ENCODE data around the gene SPPL3. TPM values are rescaled to one million over a fixed set of nuclear protein-coding genes. Genes with fewer than 3 reads are reported as not detected.
"Not testable (repeated sequence)": the region's sequence is repeated elsewhere in the genome, so short reads cannot be mapped to it uniquely, and the experiment has no call there.

The SPPL3 gene, protein sequence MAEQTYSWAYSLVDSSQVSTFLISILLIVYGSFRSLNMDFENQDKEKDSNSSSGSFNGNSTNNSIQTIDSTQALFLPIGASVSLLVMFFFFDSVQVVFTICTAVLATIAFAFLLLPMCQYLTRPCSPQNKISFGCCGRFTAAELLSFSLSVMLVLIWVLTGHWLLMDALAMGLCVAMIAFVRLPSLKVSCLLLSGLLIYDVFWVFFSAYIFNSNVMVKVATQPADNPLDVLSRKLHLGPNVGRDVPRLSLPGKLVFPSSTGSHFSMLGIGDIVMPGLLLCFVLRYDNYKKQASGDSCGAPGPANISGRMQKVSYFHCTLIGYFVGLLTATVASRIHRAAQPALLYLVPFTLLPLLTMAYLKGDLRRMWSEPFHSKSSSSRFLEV
- total RNA-seq (20.0 and 28.9 TPM in 2 replicates), polyA plus RNA-seq (67.3 and 67.5 TPM in 2 replicates)

DNA sequence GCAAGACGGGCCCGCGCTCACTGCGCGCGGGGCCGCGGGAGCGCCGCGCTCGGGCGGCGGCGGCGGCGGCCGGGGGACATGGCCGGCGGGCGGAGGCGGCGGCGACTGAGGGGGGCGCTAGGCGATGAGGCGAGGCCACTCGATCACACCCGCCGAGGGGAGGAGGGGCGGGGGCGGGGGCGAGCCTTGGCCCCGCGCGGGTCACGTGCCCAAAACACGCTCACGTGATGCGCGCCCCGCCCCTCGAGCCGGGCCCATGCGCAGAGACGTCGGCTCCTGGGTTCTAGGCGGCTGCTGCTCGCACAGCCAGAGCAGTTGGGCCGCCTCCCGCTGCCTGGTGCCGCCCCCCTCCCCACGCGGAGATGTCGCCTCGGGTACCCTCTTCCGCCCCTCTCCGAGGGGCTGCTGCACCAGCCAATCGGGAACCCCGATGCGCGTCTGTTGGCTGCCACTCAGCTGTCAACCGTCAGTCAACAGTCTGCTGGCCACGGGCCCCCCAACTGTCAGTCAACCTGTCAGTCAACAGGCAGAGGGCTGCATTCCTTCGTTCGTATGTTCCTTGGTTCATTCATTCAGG is at the start of gene SPPL3:
Gene SPPL3, minus strand, starts transcription at position 162 of the 577 bp plus-strand sequence. CDS start 491 bp downstream, outside the sequence.
- H4K20me1 ChIP-seq (ENCODE audit: insufficient read depth, poor library complexity, severe bottlenecking), result peaks cover 41% of the 10 kb centered on the region
- H3K36me3 ChIP-seq (replicated peaks; ENCODE audit: insufficient read depth, low read depth), result no peaks in the 10 kb centered on the region
- peak within 1 kb of the TSS; percentile 93 for H3K27ac ChIP-seq
- DNase-seq (ENCODE audit: low spot score), result peak; percentile 96
- peak within 1 kb of the TSS; percentile 85 for H3K4me3 ChIP-seq
- no peaks in the 10 kb centered on the region for H3K27me3 ChIP-seq
- no peaks in the 10 kb centered on the region for H3K9me2 ChIP-seq (replicated peaks; ENCODE audit: insufficient read depth)
- peaks cover 12% of the 10 kb centered on the region for H3K4me1 ChIP-seq (ENCODE audit: insufficient read depth)
- no peak for TF ChIP-seq EZH2 (IDR thresholded peaks at IDR 0.05; ENCODE audit: borderline replicate concordance)
- TF ChIP-seq, protein P1, sequence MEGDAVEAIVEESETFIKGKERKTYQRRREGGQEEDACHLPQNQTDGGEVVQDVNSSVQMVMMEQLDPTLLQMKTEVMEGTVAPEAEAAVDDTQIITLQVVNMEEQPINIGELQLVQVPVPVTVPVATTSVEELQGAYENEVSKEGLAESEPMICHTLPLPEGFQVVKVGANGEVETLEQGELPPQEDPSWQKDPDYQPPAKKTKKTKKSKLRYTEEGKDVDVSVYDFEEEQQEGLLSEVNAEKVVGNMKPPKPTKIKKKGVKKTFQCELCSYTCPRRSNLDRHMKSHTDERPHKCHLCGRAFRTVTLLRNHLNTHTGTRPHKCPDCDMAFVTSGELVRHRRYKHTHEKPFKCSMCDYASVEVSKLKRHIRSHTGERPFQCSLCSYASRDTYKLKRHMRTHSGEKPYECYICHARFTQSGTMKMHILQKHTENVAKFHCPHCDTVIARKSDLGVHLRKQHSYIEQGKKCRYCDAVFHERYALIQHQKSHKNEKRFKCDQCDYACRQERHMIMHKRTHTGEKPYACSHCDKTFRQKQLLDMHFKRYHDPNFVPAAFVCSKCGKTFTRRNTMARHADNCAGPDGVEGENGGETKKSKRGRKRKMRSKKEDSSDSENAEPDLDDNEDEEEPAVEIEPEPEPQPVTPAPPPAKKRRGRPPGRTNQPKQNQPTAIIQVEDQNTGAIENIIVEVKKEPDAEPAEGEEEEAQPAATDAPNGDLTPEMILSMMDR (IDR thresholded peaks at IDR 0.05; ENCODE audit: poor library complexity), result no peak
- WGBS (ENCODE audit: low lambda C conversion rate, missing lambda C conversion rate), result 4% methylated on average over 11 of the region's 66 CpGs
- H3K79me2 ChIP-seq, result peaks cover 45% of the 10 kb centered on the region
- H2AFZ ChIP-seq, result peak within 1 kb of the TSS; percentile 97
- peak within 1 kb of the TSS; percentile 97 for H3K4me2 ChIP-seq
- no peaks in the 10 kb centered on the region for H3K9me3 ChIP-seq (ENCODE audit: low read depth)

DNA sequence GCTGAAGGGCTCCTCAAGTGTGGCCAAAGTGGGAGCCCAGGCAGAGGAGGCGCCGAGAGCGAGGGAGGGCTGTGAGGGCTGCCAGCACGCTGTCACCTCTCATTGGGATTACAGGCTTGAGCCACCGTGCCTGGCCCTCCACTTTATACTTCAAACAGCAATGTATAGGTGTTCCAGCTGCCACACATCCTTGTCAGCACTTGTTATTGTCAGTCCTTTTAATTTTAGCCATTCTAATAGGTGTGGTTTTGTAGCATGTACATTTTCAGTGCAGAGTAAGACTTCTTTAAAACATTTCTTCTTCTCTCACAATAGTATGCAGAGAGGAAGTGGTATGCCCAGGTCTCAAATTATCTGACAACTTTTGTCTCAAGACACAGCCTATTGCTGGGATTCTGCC is 46.6 kb upstream of the SPPL3 start:
- no peak for TF ChIP-seq EZH2 (IDR thresholded peaks at IDR 0.05; ENCODE audit: borderline replicate concordance)
- TF ChIP-seq, protein P1 (IDR thresholded peaks at IDR 0.05; ENCODE audit: poor library complexity), result no peak
- TF ChIP-seq EZH2phosphoT487 (IDR thresholded peaks at IDR 0.05; ENCODE audit: low read depth, severe bottlenecking, unreplicated experiment), result no peak
- H3K36me3 ChIP-seq (replicated peaks; ENCODE audit: insufficient read depth, low read depth), result no peaks in the 10 kb centered on the region
- no peak overlapping the region for H3K4me3 ChIP-seq
- no peaks in the 10 kb centered on the region for H3K9me3 ChIP-seq (ENCODE audit: low read depth)
- H3K79me2 ChIP-seq, result no peaks in the 10 kb centered on the region
- H3K9me2 ChIP-seq (replicated peaks; ENCODE audit: insufficient read depth), result no peaks in the 10 kb centered on the region
- no peaks in the 10 kb centered on the region for H3K27me3 ChIP-seq
- no peak overlapping the region for H3K4me2 ChIP-seq
- WGBS (ENCODE audit: low lambda C conversion rate, missing lambda C conversion rate), result 97% methylated on average over 5 of the region's 5 CpGs
- H3K4me1 ChIP-seq (ENCODE audit: insufficient read depth), result no peaks in the 10 kb centered on the region
- no peaks in the 10 kb centered on the region for H4K20me1 ChIP-seq (ENCODE audit: insufficient read depth, poor library complexity, severe bottlenecking)
- no peak overlapping the region for H3K27ac ChIP-seq
- no peak overlapping the region for H2AFZ ChIP-seq
- DNase-seq (ENCODE audit: low spot score), result no peak

DNA sequence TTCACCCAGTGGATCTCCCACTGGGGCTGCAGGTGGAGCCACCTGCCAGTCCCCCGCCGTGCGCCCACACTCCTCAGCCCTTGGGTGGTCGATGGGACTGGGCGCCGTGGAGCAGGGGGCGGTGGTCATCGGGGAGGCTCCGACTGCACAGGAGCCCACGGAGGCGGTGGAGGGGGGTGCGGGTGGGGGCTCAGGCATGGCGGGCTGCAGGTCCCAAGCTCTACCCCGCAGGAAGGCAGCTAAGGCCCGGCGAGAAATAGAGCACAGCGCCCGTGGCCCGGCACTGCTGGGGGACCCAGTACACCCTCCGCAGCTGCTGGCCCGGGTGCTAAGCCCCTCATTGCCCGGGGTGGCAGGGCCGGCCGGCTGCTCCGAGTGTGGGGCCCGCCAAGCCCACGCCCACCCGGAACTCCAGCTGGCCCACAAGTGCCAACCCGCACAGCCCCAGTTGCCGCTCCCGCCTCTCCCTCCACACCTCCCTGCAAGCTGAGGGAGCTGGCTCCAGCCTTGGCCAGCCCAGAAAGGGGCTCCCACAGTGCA is 46.2 kb upstream of the SPPL3 start:
- not testable (repeated sequence) for H3K4me1 ChIP-seq (ENCODE audit: insufficient read depth); H3K27ac ChIP-seq; H3K4me3 ChIP-seq; H3K9me2 ChIP-seq (replicated peaks; ENCODE audit: insufficient read depth); H4K20me1 ChIP-seq (ENCODE audit: insufficient read depth, poor library complexity, severe bottlenecking); H2AFZ ChIP-seq; H3K36me3 ChIP-seq (replicated peaks; ENCODE audit: insufficient read depth, low read depth); H3K79me2 ChIP-seq; H3K27me3 ChIP-seq; DNase-seq (ENCODE audit: low spot score); H3K9me3 ChIP-seq (ENCODE audit: low read depth); H3K4me2 ChIP-seq
- 99% methylated on average over 15 of the region's 31 CpGs for WGBS (ENCODE audit: low lambda C conversion rate, missing lambda C conversion rate)

DNA sequence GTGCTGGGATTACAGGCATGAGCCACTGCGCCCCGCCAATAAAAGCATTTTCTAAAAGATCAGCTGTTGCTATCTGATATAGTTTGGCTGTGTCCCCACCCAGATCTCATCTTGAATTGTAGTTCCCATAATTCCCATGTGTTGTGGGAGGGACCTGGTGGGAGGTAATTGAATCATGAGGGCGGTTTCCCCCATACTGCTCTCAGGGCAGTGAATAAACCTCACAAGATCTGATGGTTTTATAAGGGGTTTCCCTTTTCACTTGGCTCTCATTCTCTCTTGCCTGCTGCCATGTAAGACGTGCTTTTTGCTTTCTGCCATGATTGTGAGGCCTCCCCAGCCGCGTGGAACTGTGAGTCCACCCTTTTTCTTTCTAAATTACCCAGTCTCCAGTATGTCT is 41.4 kb upstream of the SPPL3 start:
- H3K36me3 ChIP-seq (replicated peaks; ENCODE audit: insufficient read depth, low read depth); H3K4me1 ChIP-seq (ENCODE audit: insufficient read depth); H3K79me2 ChIP-seq; H3K27ac ChIP-seq; DNase-seq (ENCODE audit: low spot score); H3K27me3 ChIP-seq; H3K9me3 ChIP-seq (ENCODE audit: low read depth); H4K20me1 ChIP-seq (ENCODE audit: insufficient read depth, poor library complexity, severe bottlenecking); H2AFZ ChIP-seq; H3K4me3 ChIP-seq; H3K9me2 ChIP-seq (replicated peaks; ENCODE audit: insufficient read depth); H3K4me2 ChIP-seq: not testable (repeated sequence)
- WGBS (ENCODE audit: low lambda C conversion rate, missing lambda C conversion rate), result 85% methylated on average over 6 of the region's 6 CpGs

Measured in hepatocyte (in vitro differentiated cells).